ENCODE data around the gene HOXA10. TPM values are rescaled to one million over a fixed set of nuclear protein-coding genes. Genes with fewer than 3 reads are reported as not detected.

The HOXA10 gene
- total RNA-seq, 1 donor from 2014 or later: not detected

GRCh38 chr7:27168265-27168947, 5.7 kb downstream of the HOXA10 start:
- intact Hi-C loops (cut with micrococcal nuclease): loop anchor here (2.0 kb wide), 1 partner anchor 16 kb away; the partner anchor contains the start of gene HOXA11

- intact Hi-C loops (cut with micrococcal nuclease): loop anchor here (2.0 kb wide), 2 partner anchors 17 to 77 kb away; partner anchors contain the start of gene HOXA11
Observed at GRCh38 chr7:27167916-27168264, 6.2 kb downstream of the HOXA10 start.

- intact Hi-C loops (cut with micrococcal nuclease): loop anchor here (2.0 kb wide), 1 partner anchor 78 kb away; no protein-coding TSS in a partner anchor
Observed at GRCh38 chr7:27166531-27167505, 7.3 kb downstream of the HOXA10 start.

- intact Hi-C loops (cut with micrococcal nuclease): loop anchor here (2.0 kb wide), 1 partner anchor 79 kb away; no protein-coding TSS in a partner anchor
Observed at GRCh38 chr7:27165996-27166530, 8.1 kb downstream of the HOXA10 start.

GRCh38 chr7:27165089-27165995, 8.8 kb downstream of the HOXA10 start, which contains the start of gene HOXA9:
TSS of gene HOXA9 (minus strand) at chr7:27165537. CDS start at chr7:27165457, 80 bp downstream.
- intact Hi-C loops (cut with micrococcal nuclease): no loop called here

- intact Hi-C loops (cut with micrococcal nuclease): loop anchor here (5.0 kb wide), 1 partner anchor 33 kb away; no protein-coding TSS in a partner anchor
Observed at GRCh38 chr7:27164367-27165088, 9.6 kb downstream of the HOXA10 start.

- intact Hi-C loops (cut with micrococcal nuclease): loop anchor here (5.0 kb wide), 1 partner anchor 33 kb away; no protein-coding TSS in a partner anchor
Observed at GRCh38 chr7:27164045-27164366, 10.1 kb downstream of the HOXA10 start.

- intact Hi-C loops (cut with micrococcal nuclease): loop anchor here (5.0 kb wide), 1 partner anchor 34 kb away; no protein-coding TSS in a partner anchor
Observed at GRCh38 chr7:27163288-27164044, 10.7 kb downstream of the HOXA10 start.

GRCh38 chr7:27162561-27163287, 11.4 kb downstream of the HOXA10 start:
- intact Hi-C loops (cut with micrococcal nuclease): loop anchor here (5.0 kb wide), 1 partner anchor 35 kb away; no protein-coding TSS in a partner anchor

GRCh38 chr7:27161721-27162560, 12.2 kb downstream of the HOXA10 start:
- intact Hi-C loops (cut with micrococcal nuclease): loop anchor here (1.0 to 5.0 kb wide), 9 partner anchors 11 to 1269 kb away; no protein-coding TSS in a partner anchor

- intact Hi-C loops (cut with micrococcal nuclease): loop anchor here (1.0 to 5.0 kb wide), 9 partner anchors 10 to 1268 kb away; no protein-coding TSS in a partner anchor
Observed at GRCh38 chr7:27161214-27161720, 12.9 kb downstream of the HOXA10 start.

- intact Hi-C loops (cut with micrococcal nuclease): loop anchor here (1.0 to 5.0 kb wide), 9 partner anchors 9 to 1267 kb away; no protein-coding TSS in a partner anchor
Observed at GRCh38 chr7:27160546-27161213, 13.4 kb downstream of the HOXA10 start.

- intact Hi-C loops (cut with micrococcal nuclease): loop anchor here (2.0 to 5.0 kb wide), 3 partner anchors 37 to 783 kb away; no protein-coding TSS in a partner anchor
Observed at GRCh38 chr7:27160145-27160545, 14.0 kb downstream of the HOXA10 start.

GRCh38 chr7:27159266-27160144, 14.6 kb downstream of the HOXA10 start:
- intact Hi-C loops (cut with micrococcal nuclease): loop anchor here (2.0 to 5.0 kb wide), 3 partner anchors 38 to 783 kb away; no protein-coding TSS in a partner anchor
